GM08714 (cell line): Measurements from ENCODE around the gene MT1G.

Source experiments
- H3K4me3 ChIP-seq: fragments of 200-500 bp; sonication (Bioruptor generic); 2 replicates; pipeline ENCODE4 v1.5.1; 2014; ENCODE audit warnings: mild to moderate bottlenecking, low read length, inconsistent platforms
- ZNF274 ChIP-seq: IDR thresholded peaks from 2 replicates; pipeline ENCODE4 v1.6.1; 2012; ENCODE audit warnings: mild to moderate bottlenecking, low read depth, low read length

The MT1G gene

DNA sequence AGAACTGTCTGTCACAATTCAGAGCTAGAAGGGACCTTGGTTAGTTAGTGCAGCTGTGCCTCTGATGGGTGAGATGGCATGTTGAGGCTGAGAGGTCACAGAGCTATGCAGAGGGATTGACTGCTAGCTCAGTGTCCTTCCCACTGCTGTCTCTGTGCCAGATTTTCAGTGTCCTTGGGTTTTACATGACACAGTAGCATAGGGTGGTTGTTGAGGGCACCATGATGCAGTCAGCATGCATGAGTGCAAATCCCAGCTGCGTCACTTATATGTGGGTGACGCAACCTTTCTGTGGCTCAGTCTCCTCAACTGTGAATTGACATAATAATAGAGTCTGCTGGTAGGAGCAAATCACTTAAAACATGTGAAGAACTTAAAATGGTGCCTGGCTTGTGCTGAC lies 26.7 kb downstream of the MT1G start:
- TF ChIP-seq ZNF274 = no peak
- H3K4me3 ChIP-seq = no peak overlapping the region

- no peak for TF ChIP-seq ZNF274
- H3K4me3 ChIP-seq = no peak overlapping the region
Observed at GRCh38 chr16:56640076-56640475, 27.8 kb downstream of the MT1G start.

GRCh38 chr16:56639045-56639444 lies 28.8 kb downstream of the MT1G start:
- no peak for TF ChIP-seq ZNF274
- H3K4me3 ChIP-seq = no peak overlapping the region

GRCh38 chr16:56637814-56638750 lies 29.8 kb downstream of the MT1G start, which contains the start of gene MT1A:
MT1A (plus strand) TSS chr16:56638666; CDS start chr16:56638739, 73 bp downstream.
- TF ChIP-seq ZNF274 = no peak

GRCh38 chr16:56636616-56637413 lies 31.1 kb downstream of the MT1G start:
- TF ChIP-seq ZNF274 = no peak
- H3K4me3 ChIP-seq = no peak overlapping the region

More at GRCh38 chr16:56637814-56638750, 29.8 kb downstream of the MT1G start, which contains the start of gene MT1A:
- no peak within 1 kb of the TSS for H3K4me3 ChIP-seq

DNA sequence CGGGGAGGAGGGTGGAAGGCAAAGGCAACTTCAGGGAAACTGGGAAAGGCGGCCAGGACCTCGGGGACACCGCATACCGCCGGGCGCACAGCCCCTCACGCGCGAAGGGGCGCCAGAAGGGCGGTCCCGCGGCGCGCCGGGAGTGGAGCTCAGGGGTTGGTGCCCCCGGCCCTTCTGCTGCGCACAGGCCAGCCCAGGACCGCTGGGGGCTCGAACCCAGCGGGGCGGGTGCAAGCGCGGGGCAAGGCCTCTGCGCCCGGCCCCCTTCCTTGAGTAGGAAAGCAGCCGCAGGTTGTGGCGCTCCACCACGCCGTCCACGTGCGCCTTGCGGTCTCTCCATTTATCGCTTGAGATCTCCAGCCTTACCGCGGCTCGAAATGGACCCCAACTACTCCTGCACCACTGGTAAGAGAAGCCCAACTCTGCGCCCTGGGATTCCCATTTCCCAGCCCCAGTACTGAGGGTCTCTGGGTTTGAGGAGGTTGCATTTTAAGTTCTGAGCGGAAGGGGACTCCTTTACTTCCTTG lies 32.4 kb downstream of the MT1G start:
- TF ChIP-seq ZNF274 = no peak
- H3K4me3 ChIP-seq = no peak overlapping the region

GRCh38 chr16:56634715-56635440 lies 33.0 kb downstream of the MT1G start:
- no peak overlapping the region for H3K4me3 ChIP-seq
- no peak for TF ChIP-seq ZNF274

GRCh38 chr16:56633535-56633934 lies 34.3 kb downstream of the MT1G start:
- no peak overlapping the region for H3K4me3 ChIP-seq
- TF ChIP-seq ZNF274 = no peak

DNA sequence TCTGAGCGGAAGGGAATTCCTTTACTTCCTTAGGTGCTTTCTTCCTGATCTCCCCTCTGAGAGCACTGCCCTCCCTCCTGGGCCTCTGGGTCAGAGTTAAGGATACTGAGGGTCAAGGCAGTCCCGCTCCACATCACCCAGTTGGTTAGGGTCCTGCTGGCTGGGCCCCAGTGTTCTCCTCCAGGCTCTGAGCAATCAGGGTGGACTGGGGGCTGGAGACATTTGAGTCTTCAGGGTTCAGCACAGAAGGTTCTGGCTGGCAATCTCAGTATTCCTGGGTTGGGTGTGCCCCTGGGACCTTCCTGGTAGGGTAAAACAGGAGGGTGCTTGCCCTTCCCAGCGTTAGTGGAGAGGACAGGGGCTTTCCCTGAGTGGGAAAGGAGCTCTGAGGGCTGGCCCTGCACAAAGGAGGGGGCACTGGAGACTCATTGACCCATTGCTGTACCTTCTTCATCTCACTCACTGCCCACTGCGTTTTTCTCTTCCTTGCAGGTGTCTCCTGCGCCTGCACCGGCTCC lies 35.0 kb downstream of the MT1G start:
- H3K4me3 ChIP-seq = no peak overlapping the region
- TF ChIP-seq ZNF274 = no peak

DNA sequence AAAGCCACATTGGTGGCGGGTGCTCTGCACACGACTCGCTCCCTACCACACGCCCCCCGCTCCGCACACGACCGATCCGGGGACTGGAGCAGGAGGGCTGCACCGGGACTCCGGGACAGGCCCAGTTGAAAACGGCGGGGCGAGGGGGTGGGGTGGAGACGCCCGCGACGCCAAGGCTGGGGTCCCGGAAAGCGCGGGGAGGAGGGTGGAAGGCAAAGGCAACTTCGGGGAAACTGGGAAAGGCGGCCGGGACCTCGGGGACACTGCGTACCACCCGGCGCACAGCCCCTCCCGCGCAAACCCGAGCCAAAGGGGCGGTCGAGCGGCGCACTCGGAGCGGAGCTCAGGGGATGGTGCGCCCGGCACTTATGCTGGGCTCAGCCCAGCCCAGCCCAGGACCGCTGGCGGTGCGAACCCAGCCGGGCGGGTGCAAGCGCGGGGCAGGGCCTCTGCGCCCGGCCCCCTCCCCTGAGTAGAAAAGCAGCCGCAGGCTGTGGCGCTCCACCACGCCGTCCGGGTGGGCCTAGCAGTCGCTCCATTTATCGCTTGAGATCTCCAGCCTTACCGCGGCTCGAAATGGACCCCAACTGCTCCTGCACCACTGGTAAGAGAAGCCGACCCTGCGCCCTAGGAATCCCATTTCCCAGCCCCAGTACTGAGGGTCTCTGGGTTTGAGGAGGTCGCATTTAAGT lies 35.6 kb downstream of the MT1G start, which contains the start of gene MT1M:
Gene MT1M, plus strand, starts transcription at position 504 of the 692 bp plus-strand sequence. Its CDS starts 73 bp downstream, at position 577.
- TF ChIP-seq ZNF274 = no peak
- no peak within 1 kb of the TSS for H3K4me3 ChIP-seq

- no peak for TF ChIP-seq ZNF274
- no peak overlapping the region for H3K4me3 ChIP-seq
Observed at GRCh38 chr16:56631832-56632155, 36.1 kb downstream of the MT1G start.

GRCh38 chr16:56631197-56631596 lies 36.7 kb downstream of the MT1G start:
- TF ChIP-seq ZNF274 = no peak
- no peak overlapping the region for H3K4me3 ChIP-seq

DNA sequence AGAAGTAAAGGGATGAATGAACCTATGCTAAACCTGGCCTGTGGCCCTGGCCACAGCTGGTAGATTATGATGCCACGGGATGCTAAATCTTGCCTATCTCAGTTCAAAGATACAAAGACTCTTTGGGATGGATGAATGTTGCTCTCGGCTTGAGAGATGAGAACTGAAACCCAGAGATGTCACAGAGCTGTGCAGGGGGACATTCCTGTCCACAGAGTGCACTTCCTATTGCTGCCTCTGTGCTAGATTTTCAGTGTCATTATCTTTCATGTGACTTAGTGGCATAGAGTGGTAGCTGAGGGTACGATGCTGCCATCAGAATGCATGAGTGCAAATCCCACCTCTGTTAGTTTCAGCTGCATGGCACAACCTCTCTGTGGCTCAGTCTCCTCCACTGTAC lies 37.7 kb downstream of the MT1G start:
- no peak for TF ChIP-seq ZNF274
- no peak overlapping the region for H3K4me3 ChIP-seq
